LNCaP clone FGC (cell line): ENCODE results near the gene CDH20.

Source experiments
- DNase-seq: peaks from one replicate; pipeline ENCODE4 v3.0.0-alpha.2; 2011; ENCODE audit warnings: low read depth
- H3K4me3 ChIP-seq: 2 replicates; pipeline ENCODE4 v1.5.1; 2011; ENCODE audit warnings: mild to moderate bottlenecking, low read depth, low read length, control low read depth
- CTCF ChIP-seq: IDR thresholded peaks from 2 replicates; pipeline ENCODE4 v1.5.1; 2012; ENCODE audit warnings: mild to moderate bottlenecking; ENCODE audit not compliant: control insufficient read depth, insufficient read depth; ENCODE audit errors: extremely low read depth

CDH20 gene

GRCh38 chr18:61308004-61308403 lies 25.2 kb upstream of the CDH20 start:
- H3K4me3 ChIP-seq: no peak overlapping the region
- no peak for TF ChIP-seq CTCF
- no peak for DNase-seq

- no peak for TF ChIP-seq CTCF
- no peak overlapping the region for H3K4me3 ChIP-seq
- DNase-seq: no peak
Observed at GRCh38 chr18:61308795-61309393, 24.3 kb upstream of the CDH20 start.

GRCh38 chr18:61322265-61322873 lies 10.9 kb upstream of the CDH20 start:
- peak; percentile 3 for DNase-seq
- no peak overlapping the region for H3K4me3 ChIP-seq
- TF ChIP-seq CTCF: peak; percentile 96

- no peak for TF ChIP-seq CTCF
- no peak for DNase-seq
- no peak overlapping the region for H3K4me3 ChIP-seq
Observed at GRCh38 chr18:61323951-61324350, 9.3 kb upstream of the CDH20 start.

- no peak overlapping the region for H3K4me3 ChIP-seq
- no peak for TF ChIP-seq CTCF
- no peak for DNase-seq
Observed at GRCh38 chr18:61326407-61326806, 6.8 kb upstream of the CDH20 start.

- no peak overlapping the region for H3K4me3 ChIP-seq
- DNase-seq: no peak
- no peak for TF ChIP-seq CTCF
Observed at GRCh38 chr18:61329398-61329797, 3.8 kb upstream of the CDH20 start.

GRCh38 chr18:61331051-61331450 lies 2.2 kb upstream of the CDH20 start:
- no peak for DNase-seq
- TF ChIP-seq CTCF: no peak
- no peak overlapping the region for H3K4me3 ChIP-seq
